Mononuclear cell (primary cell): ENCODE data around the gene APMAP. TPM values are rescaled to one million over a fixed set of nuclear protein-coding genes. Genes with fewer than 3 reads are reported as not detected.
A peak's percentile ranks its signal among the peaks of the same experiment; 100 is the strongest.

ENCODE experiments used
- H3K27me3 ChIP-seq: 2 replicates; pipeline ENCODE4 v1.6.0; 2011; ENCODE audit warnings: low read length, control low read depth; ENCODE audit not compliant: insufficient read depth
- H3K4me1 ChIP-seq: 2 replicates; pipeline ENCODE4 v1.5.1; 2011; ENCODE audit warnings: mild to moderate bottlenecking, low read length, control low read depth; ENCODE audit not compliant: insufficient read depth
- H3K4me3 ChIP-seq: 2 replicates; pipeline ENCODE4 v1.5.1; 2011; ENCODE audit warnings: mild to moderate bottlenecking, low read length, moderate library complexity
- H3K9me3 ChIP-seq: 2 replicates; pipeline ENCODE4 v1.5.1; 2011; ENCODE audit warnings: low read depth, mild to moderate bottlenecking, control low read depth, low read length
- total RNA-seq: library from RNA; depleted of rRNA; stranded (reverse); fragments of >200 nt; gene quantifications from one replicate; pipeline ENCODE4 v1.2.3, GENCODE V29; 2012

APMAP gene
- total RNA-seq, 1 donor, result 34.2 TPM

DNA sequence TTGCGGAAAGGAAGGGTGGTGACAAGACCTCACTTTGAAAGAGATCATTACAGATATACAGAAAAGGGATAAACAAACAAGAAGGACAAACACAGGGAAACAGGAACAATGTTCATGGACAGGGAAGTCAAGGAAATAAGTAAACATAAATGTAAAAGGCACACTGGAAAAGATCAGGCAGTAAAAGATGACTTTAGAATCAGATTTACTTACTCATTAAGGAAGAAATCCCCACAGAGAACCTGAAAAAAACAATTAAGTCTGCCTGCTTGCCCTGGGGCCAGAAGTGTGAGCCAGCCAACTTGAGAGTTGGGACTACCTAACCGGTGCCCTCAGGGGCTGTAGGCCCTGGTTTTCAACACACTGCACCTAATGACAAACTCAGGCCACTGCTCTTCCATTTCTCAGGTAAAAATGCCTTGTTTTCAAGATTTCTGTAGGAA lies 1.7 kb downstream of the APMAP start:
- H3K4me3 ChIP-seq, result peak overlapping the region; percentile 1
- no peaks in the 10 kb centered on the region for H3K9me3 ChIP-seq
- no peaks in the 10 kb centered on the region for H3K27me3 ChIP-seq
- H3K4me1 ChIP-seq, result peaks cover 76% of the 10 kb centered on the region

DNA sequence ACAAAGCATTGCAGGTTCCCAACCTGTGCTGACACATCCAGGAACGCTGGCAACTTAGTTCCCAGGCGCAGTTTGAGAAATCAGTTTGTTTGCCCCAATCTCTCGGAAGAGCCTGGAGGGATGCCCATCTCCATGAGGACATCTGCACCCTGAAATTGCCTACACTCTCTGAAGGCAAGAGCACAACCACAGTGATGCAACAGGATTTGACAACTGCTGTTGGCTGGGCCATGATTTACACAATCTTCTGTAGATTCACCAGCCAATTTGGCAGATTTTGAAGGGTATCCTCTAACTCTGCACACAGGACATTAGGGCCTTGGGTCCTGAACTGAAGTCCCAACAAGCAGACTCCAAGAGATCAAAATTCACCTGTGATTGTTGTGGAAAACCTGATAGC lies 3.4 kb downstream of the APMAP start:
- Histone ChIP-seq H3K4me3 (no peak overlapping the region), H3K27me3 (no peaks in the 10 kb centered on the region), H3K9me3 (no peaks in the 10 kb centered on the region), H3K4me1 (peaks cover 81% of the 10 kb centered on the region)

DNA sequence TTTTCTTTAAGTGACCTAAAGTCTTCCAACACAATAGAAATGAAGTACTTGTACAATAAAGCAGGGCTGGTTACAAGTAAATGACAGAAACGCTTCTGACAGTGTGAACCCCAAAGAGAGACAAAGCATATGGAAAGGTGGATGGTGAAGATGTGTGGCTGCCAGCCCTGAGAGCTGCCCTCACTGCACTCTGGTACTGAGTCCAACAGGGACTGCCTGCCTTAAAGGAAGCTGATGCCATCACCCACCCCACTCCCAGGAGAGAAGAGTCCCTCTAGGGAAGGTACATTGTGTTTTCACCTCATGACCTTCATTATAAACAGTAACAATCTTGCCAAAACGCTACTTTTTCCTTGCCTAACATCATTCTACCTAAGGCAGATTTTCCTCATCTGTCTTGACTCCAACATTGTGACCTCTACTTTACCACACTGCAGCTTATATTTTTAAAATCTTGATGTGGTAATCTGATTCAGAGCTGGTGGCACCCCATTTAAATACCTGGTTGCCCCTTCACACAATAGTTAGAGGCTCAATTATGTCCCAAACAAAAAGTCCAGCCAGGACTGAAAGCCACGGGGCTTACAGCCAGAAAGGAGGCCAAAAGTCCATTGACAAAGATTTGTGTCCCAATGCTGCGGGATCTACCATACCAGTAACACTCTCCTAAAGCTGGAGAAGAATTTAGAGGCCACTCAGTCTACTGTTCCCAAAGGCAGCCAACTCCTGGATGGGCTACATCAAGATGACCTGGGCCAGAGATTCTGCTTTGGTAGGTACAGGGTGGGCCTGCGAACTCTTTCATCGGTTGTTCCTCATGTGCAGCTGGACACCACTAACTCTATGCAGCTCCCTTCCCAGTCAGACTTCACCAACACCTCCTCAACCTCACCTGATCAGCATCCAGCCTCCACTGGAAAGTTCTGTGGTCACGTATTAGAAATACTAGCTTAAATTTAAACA lies 4.4 kb downstream of the APMAP start:
- H3K4me3 ChIP-seq, result no peak overlapping the region
- no peaks in the 10 kb centered on the region for H3K9me3 ChIP-seq
- no peaks in the 10 kb centered on the region for H3K27me3 ChIP-seq
- peaks cover 79% of the 10 kb centered on the region for H3K4me1 ChIP-seq

DNA sequence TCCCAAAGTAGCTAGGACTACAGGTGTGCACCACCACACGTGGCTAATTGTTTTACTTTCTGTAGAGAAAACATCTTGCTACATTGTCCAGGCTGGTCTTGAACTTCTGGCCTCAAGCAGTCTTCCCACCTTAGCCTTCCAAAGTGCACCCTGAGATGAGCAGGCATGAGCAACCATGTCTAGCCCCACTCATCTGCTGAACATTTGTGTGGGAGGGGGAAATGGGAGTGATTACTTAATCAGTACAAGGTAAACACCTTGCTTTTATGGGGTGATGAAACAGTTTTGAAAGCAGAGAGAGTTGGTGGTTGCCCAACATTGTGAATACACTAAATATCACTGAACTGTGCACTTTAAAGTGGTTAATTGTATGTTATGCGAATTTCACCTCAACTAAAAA lies 5.3 kb downstream of the APMAP start:
- Histone ChIP-seq H3K9me3 (no peaks in the 10 kb centered on the region), H3K4me3 (no peak overlapping the region), H3K27me3 (no peaks in the 10 kb centered on the region), H3K4me1 (peaks cover 79% of the 10 kb centered on the region)

DNA sequence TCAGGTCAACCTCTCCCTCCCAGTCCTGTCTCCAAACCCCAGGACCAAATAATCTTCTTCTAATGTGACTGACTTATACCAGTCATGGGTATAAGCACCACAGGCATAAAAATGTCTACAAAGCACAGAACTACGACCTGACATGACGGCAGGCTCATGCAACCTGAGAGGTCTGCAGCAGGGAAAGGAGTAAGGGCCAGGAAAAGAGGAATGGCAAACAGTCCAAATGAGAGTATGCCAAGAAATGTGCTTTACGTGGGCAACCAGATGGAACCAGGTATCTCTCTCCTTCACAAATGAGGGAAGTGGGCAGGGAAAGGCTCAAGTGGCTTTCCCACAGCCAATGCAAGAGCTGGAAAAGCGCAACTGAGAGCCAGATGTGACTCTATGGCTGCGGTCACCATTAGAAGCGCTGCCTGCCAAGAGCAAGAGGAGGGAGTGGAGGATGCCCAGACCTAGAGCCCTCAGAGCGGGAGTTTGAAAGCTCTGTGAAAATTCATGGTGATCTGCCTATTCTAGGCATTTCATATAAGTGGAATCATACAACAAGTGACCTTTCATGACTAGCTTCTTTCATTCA lies 6.0 kb downstream of the APMAP start:
- no peaks in the 10 kb centered on the region for H3K27me3 ChIP-seq
- peaks cover 80% of the 10 kb centered on the region for H3K4me1 ChIP-seq
- no peak overlapping the region for H3K4me3 ChIP-seq
- H3K9me3 ChIP-seq, result no peaks in the 10 kb centered on the region

DNA sequence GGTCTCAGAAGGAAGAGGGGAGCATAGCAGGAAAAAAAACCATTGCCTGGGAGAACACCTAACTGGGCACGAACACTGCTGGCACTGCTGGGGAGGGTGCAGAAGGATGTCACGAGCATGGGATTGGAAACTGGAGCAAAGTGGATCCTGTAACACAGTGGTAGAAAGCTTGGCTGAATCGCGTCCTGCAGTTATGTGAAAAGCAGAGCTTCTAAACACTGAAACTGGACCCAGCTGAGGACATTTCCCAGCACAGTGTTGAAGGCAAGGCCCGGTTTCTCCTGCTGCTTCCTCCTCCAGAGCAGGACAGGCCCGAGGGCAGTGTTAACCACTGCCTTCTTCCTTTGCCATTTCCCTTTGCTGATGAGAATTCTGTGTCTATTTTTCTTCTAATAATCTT lies 6.7 kb downstream of the APMAP start:
- Histone ChIP-seq H3K27me3 (no peaks in the 10 kb centered on the region), H3K9me3 (no peaks in the 10 kb centered on the region), H3K4me1 (peaks cover 80% of the 10 kb centered on the region), H3K4me3 (no peak overlapping the region)

DNA sequence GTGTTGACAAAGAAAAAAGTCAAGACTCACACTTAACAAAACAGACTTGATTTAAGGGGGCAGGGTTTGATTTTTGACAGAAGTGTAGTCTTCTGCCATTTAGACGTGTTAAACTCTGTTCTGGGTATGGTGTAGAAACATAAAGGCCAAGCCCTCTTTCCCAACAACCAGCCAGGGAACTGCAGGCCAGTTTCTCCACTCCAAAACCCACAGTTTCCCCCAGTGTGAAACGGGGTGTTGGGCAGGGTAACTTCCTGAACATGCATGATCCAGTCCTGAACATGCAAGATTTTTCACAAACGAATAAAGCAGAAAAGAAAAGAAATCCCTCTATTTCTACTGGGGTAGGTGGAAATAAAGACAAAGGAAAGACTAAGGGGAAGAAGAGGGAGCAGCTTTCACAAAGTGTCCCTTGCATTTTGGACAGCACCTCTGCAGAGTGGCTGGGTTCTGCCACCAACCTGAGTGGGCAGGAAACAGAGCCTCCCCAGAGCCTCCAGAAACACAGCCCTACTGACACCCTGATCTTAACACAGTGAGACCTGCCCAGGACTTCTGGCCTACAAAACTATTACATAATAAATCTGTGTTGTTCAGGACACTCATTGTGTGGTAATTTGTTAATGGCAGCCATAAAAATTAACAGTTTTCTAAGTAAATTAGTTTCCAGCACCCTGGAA lies 7.5 kb downstream of the APMAP start:
- Histone ChIP-seq H3K4me1 (peaks cover 85% of the 10 kb centered on the region), H3K4me3 (no peak overlapping the region), H3K27me3 (no peaks in the 10 kb centered on the region), H3K9me3 (no peaks in the 10 kb centered on the region)

DNA sequence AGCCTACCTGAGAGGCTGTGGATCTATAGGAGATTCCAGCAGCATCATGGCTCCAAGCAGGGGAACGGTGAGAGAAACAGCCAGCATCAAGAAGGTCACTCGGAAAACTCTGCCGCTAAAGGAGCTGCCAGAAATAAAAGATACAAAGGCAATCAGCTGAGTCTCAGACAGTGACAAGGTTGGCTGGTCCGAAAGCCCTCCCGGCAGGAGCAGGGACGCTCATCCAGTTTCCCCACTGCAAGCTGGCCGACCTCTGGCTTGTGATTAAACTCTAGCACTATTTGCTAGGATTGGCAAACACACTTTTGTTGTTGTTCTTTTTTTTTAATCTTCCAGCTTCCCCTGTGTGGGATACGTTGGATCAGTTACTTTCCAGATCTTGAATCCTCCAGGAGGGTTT lies 8.7 kb downstream of the APMAP start:
- H3K4me1 ChIP-seq, result peaks cover 88% of the 10 kb centered on the region
- H3K4me3 ChIP-seq, result no peak overlapping the region
- H3K27me3 ChIP-seq, result no peaks in the 10 kb centered on the region
- H3K9me3 ChIP-seq, result no peaks in the 10 kb centered on the region

DNA sequence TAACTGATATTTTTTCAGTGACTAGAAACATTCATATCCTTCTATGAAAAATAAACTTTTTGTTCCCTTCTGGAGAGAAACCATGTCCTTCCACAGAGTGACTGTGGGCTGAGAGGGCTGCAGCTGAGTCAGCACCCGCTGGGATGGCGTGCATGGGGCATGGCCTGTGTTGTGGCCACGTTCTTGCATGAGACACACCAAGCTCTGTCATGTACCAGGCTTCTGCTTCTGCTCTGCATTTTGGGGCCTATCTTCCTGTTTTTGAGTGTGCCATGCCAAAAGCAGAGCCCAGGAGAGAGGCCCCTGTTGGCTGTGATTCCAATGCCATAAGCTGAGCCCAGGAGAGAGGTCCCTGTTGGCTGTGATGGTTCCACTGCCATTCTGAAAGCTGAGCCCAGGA lies 10.8 kb downstream of the APMAP start:
- H3K4me3 ChIP-seq, result no peak overlapping the region
- peaks cover 1% of the 10 kb centered on the region for H3K9me3 ChIP-seq
- H3K4me1 ChIP-seq, result peaks cover 69% of the 10 kb centered on the region
- no peaks in the 10 kb centered on the region for H3K27me3 ChIP-seq

DNA sequence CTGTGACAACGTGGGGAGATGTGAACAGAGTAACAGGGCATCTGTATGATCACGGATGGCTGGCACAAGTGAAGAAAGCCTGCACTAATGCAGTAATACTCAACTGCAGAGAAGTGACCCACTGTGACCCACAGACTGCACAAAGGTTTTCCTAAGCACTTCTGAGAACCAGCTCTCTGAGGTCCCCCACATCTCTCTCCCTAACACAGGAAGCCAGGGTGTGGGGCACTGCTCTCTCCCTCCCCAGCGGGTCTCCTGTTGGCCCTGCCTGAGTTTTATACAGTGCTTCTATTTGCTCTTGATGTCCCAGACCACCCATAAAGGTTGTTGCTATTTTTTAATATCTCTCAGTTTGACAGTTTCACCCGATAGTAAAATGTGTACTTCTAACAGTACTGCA lies 11.3 kb downstream of the APMAP start:
- peaks cover 6% of the 10 kb centered on the region for H3K9me3 ChIP-seq
- H3K27me3 ChIP-seq, result no peaks in the 10 kb centered on the region
- peaks cover 64% of the 10 kb centered on the region for H3K4me1 ChIP-seq
- H3K4me3 ChIP-seq, result no peak overlapping the region

DNA sequence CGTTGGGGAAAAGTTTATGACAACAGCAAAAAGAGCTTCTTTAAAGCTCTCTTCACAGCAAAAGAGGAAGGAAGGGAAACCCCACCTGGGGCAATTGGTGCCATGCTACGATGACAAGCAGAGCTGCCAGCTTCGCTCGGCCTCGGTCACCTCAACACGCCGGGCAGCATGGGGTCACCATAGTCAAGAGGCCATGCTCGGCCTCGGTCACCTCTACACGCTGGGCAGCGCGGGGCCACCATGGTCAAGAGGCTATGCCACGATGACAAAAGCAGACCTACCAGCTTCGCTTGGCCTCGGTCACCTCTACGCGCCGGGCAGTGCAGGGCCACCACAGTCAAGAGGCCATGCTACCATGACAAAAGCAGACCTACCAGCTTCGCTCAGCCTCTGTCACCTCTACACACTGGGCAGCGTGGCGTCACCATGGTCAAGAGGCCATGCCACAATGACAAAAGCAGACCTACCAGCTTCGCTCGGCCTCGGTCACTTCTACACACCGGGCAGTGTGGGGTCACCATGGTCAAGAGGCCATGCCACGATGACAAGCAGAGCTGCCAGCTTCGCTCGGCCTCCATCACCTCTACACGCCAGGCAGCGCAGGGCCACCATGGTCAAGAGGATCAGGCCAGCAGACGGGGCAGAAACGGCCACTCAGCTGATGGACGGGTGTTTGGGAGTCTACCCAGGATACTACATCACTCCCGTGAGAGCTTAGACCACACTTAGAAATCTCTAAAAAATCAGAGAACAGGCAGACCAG lies 12.1 kb downstream of the APMAP start:
- peaks cover 56% of the 10 kb centered on the region for H3K4me1 ChIP-seq
- H3K9me3 ChIP-seq, result peaks cover 7% of the 10 kb centered on the region

DNA sequence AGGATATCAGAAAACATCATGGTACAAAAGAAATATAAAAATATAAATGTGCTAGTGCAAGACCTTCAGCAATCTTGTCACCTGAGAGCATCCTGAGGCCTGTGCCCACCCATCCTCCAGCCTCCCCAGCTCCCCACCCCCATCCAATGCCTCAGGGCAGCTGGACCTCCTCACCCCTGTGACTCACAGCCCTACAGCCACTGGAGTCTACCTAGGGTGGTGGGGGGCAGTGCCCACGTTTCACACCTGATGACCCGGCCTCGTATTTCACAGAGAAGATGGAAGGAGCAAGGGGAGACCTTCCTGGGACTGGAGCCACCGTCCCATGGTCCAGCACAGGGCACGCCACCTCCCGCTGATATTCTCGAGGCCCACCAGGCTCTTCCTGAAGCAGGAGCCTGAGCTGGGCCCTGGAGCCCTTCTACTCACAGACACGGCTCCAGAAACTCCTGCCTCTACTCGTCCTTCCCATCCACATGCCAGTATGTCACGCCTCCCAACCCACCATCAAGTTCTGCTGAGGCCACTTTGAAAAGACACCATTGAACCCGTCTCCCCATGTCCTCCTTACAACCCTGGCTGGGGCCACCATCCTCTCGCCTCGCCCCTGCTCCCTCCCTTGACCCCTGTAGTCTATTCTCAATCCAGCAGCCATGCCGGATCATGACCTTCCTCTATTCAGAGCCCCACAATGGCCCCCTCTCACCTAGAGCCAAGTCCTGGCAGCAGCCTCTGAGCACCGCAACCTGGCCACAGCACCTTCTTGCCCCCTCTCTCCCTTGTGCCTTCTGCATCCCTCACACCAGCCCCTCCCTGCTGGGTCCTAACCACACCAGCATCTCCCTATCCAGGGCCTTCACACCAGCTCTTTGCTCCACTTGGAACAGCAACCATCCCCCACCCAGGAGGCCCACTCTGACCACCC lies 13.3 kb downstream of the APMAP start:
- Histone ChIP-seq H3K9me3 (peaks cover 7% of the 10 kb centered on the region), H3K27me3 (no peaks in the 10 kb centered on the region), H3K4me1 (peaks cover 44% of the 10 kb centered on the region), H3K4me3 (no peak overlapping the region)

More for the DNA sequence above, 12.1 kb downstream of the APMAP start:
- Histone ChIP-seq H3K4me3 (no peak overlapping the region), H3K27me3 (no peaks in the 10 kb centered on the region)

DNA sequence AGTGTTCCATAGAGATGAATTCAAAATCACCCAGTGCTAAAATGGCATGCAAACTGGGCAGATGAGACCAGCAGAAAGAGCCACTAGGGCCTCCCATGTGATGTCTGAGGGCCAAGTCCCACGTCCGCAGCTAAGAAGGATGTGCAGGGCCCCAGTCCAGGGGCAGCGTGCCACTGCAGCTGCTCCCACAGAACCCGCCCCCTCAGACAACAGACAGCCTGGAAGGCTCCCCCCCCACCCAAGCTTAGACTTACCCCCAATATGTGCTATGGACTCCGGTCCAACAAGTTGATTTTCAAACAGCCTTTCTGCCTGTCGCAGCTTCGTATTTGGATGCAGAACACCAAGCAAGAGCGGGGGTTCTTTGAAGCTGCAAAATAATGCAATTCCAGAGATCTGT lies 14.0 kb downstream of the APMAP start:
- Histone ChIP-seq H3K4me1 (peaks cover 36% of the 10 kb centered on the region), H3K4me3 (no peak overlapping the region), H3K9me3 (peaks cover 7% of the 10 kb centered on the region), H3K27me3 (no peaks in the 10 kb centered on the region)

DNA sequence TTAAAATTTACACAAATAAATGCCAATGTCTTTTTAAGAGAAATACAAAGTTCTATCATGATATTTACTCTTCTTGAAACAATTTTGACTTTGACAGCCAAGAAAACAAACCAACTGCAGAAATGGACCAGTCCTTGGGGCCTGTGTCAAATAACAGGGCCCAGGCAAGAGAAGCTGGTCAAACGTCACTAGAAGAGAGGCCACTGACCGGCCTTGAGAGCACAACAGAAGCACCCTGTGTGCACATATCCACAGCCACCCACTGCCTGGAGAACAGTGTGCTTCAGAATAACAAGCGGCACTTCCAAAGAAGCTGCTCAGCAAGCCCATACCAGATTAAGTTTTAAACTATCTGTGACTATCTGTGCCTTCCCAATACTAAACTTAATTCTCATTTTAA lies 14.8 kb downstream of the APMAP start:
- no peak overlapping the region for H3K4me3 ChIP-seq
- peaks cover 36% of the 10 kb centered on the region for H3K4me1 ChIP-seq
- H3K9me3 ChIP-seq, result peaks cover 7% of the 10 kb centered on the region
- no peaks in the 10 kb centered on the region for H3K27me3 ChIP-seq
